ENCODE data around the gene DHRSX. TPM values are rescaled to one million over a fixed set of nuclear protein-coding genes. Genes with fewer than 3 reads are reported as not detected.
"Not testable (repeated sequence)": the region's sequence is repeated elsewhere in the genome, so short reads cannot be mapped to it uniquely, and the experiment has no call there.

The DHRSX gene
- total RNA-seq, 3 donors from 2014 or later = 24.3 to 39.0 (median 29.2) TPM

DNA sequence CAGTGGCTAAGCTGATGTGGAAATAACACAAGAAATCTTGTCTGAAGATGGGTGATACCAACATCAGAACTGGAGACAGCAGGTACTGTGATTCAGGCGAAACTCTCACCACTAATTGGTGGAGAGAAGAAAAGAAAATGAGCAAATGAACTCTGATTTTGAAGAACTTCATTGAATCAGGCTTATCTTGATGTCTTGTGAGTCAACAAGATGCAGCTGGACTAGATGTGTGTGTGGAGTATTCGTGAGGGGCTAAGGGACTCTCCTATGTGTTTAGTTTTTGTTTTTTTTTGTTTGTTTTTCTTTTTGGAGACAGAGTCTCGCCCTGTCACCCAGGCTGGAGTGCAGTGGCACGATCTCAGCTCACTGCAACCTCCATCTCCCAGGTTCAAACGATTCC, 131.6 kb downstream of the DHRSX start:
- no peak for DNase-seq (ENCODE audit: low spot score in 2 of 2)
- H3K9me3 ChIP-seq = no peaks in the 10 kb centered on the region
- H3K4me3 ChIP-seq = no peak overlapping the region
- no peaks in the 10 kb centered on the region for H3K36me3 ChIP-seq
- H3K27ac ChIP-seq = no peak overlapping the region
- no peak for TF ChIP-seq POLR2A (IDR thresholded peaks at IDR 0.05)
- TF ChIP-seq, protein P1, sequence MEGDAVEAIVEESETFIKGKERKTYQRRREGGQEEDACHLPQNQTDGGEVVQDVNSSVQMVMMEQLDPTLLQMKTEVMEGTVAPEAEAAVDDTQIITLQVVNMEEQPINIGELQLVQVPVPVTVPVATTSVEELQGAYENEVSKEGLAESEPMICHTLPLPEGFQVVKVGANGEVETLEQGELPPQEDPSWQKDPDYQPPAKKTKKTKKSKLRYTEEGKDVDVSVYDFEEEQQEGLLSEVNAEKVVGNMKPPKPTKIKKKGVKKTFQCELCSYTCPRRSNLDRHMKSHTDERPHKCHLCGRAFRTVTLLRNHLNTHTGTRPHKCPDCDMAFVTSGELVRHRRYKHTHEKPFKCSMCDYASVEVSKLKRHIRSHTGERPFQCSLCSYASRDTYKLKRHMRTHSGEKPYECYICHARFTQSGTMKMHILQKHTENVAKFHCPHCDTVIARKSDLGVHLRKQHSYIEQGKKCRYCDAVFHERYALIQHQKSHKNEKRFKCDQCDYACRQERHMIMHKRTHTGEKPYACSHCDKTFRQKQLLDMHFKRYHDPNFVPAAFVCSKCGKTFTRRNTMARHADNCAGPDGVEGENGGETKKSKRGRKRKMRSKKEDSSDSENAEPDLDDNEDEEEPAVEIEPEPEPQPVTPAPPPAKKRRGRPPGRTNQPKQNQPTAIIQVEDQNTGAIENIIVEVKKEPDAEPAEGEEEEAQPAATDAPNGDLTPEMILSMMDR (IDR thresholded peaks at IDR 0.05) = no peak
- intact Hi-C loops (cut with DNase I; ENCODE audit: low total_unique reads) = no loop called here
- H3K27me3 ChIP-seq = no peaks in the 10 kb centered on the region
- no peaks in the 10 kb centered on the region for H3K4me1 ChIP-seq

DNA sequence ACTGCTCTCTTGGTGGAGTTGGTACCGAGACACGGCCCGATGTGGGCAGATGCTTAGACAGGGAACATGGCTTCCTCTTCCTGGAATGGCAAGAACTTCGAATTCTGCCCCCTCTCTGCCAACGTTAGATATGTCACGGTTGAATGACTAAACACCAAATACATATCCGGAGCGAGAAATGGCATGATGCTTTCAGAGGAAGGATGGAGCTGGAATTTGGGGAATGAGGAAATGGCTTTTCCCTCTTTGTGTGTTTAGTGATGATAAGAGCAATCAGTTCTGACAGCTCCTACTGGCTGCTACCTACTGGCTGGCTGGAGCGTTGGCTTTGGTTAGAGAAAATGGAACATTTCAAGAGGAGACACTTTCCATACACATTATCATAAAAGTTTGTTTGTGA, 140.0 kb downstream of the DHRSX start:
- Histone ChIP-seq H3K27me3 (no peaks in the 10 kb centered on the region), H3K4me3 (no peak overlapping the region), H3K36me3 (no peaks in the 10 kb centered on the region), H3K9me3 (peaks cover 0 to 3% of the 10 kb centered on the region in 2 donors), H3K4me1 (no peaks in the 10 kb centered on the region), H3K27ac (no peak overlapping the region)
- no peak for TF ChIP-seq POLR2AphosphoS5 (IDR thresholded peaks at IDR 0.05)
- intact Hi-C loops (cut with DNase I; ENCODE audit: low total_unique reads) = no loop called here
- no peak for DNase-seq (ENCODE audit: low spot score in 2 of 2)

DNA sequence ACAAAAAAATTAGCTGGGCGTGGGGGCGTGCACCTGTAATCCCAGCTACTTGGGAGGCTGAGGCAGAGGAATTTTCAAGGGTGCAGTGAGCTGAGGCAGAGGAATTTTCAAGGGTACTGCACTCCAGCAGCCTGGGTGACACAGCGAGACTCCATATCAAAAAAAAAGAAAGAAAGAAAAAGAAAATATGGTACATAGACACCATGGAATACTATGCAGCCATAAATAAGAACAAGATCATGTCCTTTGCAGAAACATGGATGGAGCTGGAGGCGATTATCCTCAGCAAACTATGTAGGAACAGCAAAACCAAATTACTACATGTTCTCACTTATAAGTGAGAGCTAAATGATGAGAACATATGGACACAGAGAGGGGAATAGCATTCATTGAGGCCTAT, 141.3 kb downstream of the DHRSX start:
- H3K9me3 ChIP-seq; intact Hi-C loops (cut with DNase I; ENCODE audit: low total_unique reads); H3K4me1 ChIP-seq; H3K27me3 ChIP-seq; DNase-seq (ENCODE audit: low spot score in 2 of 2); H3K4me3 ChIP-seq; H3K27ac ChIP-seq; H3K36me3 ChIP-seq: not testable (repeated sequence)

DNA sequence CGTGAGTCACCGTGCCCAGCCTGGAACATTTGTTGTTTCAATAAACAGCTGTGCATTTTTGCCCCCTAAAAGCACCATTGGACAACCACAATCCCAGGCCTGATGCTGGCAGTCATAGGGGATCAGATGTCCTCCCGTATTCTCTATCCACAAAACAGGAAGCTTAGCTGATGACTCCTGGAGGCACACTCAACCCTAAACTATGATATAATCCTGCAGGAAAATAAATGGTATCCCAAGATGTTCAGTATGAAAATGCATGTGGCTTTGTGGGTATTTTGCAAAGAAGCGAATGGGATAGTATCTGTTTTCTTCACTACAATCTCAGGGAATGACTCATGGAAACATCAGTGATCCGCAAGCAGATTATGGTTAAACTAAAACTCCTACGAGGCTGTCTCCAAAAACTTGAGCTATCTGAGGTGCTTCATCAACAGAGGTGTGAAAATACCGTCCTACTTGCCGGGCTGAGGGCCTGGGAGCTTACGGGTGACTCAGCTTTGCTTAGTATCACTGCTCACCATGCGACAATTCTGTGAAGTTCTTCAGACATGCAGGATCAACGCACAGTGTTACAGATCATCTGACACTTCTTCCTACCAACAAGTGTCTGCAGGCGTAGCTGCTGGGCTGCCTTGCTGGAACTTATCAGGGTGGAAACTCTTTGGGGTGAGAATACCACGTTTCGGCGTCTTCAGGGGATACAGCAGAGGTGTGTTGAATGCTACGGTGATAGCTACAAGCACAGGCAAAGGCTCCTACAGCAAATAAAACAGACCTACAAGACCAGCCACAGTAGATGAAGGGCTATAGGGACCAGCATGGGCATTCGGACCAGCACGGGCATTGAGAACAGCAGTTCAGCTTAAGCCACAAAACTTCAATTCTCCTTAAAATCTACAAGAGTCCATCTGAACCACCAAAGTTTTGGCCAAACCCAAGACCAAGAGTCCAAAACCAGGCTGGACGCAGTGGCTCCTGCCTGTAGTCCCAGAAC, 148.5 kb downstream of the DHRSX start:
- DNase-seq (ENCODE audit: low spot score in 2 of 2) = no peak
- Histone ChIP-seq H3K27ac (no peak overlapping the region), H3K27me3 (no peaks in the 10 kb centered on the region), H3K4me1 (no peaks in the 10 kb centered on the region), H3K4me3 (no peak overlapping the region), H3K36me3 (no peaks in the 10 kb centered on the region), H3K9me3 (no peaks in the 10 kb centered on the region)
- intact Hi-C loops (cut with DNase I; ENCODE audit: low total_unique reads) = no loop called here
- TF ChIP-seq, protein P1 (IDR thresholded peaks at IDR 0.05) = no peak
- TF ChIP-seq POLR2AphosphoS5 (IDR thresholded peaks at IDR 0.05) (no peak), POLR2A (IDR thresholded peaks at IDR 0.05) (no peak)

DNA sequence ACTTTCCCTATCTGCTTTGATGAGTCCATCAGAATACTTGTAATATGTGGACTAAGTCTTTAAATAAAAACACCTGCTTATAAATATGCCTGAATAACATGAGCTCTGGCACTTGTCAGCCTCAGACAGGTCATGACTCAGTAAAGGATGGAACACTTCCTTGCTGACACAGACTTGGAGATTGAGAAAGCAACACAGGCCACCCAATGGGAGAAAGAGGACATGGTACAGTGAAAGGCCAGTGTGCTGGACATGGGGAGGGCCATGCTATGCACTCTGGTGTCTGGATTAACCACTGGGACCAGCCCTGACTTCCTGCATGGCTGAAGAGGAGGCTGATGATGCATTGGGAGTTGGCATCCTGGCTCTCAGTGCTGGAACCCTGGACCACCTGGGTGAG, 149.5 kb downstream of the DHRSX start:
- no peaks in the 10 kb centered on the region for H3K4me1 ChIP-seq
- no peak overlapping the region for H3K27ac ChIP-seq
- TF ChIP-seq, protein P1 (IDR thresholded peaks at IDR 0.05) = no peak
- TF ChIP-seq POLR2A (IDR thresholded peaks at IDR 0.05) = no peak
- no peak for TF ChIP-seq POLR2AphosphoS5 (IDR thresholded peaks at IDR 0.05)
- no peaks in the 10 kb centered on the region for H3K9me3 ChIP-seq
- intact Hi-C loops (cut with DNase I; ENCODE audit: low total_unique reads) = no loop called here
- H3K27me3 ChIP-seq = no peaks in the 10 kb centered on the region
- H3K4me3 ChIP-seq = no peak overlapping the region
- DNase-seq (ENCODE audit: low spot score in 2 of 2) = no peak
- H3K36me3 ChIP-seq = no peaks in the 10 kb centered on the region

DNA sequence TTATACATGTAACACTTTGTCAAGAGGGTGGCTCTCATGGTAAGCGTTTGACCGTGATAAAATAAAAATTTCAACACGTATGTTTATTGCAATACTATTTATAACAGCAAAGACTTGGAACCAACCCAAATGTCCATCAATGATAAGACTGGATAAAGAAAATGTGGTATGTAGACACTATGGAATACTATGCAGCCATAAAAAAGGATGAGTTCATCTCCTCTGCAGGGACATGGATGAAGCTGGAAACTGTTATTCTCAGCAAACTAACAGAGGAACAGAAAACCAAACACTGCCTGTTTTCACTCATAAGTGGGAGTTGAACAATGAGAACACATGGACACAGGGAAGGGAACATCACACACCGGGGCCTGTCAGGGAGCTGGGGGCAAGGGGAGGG, 150.1 kb downstream of the DHRSX start:
- H3K4me1 ChIP-seq; DNase-seq (ENCODE audit: low spot score in 2 of 2); intact Hi-C loops (cut with DNase I; ENCODE audit: low total_unique reads): not testable (repeated sequence)

DNA sequence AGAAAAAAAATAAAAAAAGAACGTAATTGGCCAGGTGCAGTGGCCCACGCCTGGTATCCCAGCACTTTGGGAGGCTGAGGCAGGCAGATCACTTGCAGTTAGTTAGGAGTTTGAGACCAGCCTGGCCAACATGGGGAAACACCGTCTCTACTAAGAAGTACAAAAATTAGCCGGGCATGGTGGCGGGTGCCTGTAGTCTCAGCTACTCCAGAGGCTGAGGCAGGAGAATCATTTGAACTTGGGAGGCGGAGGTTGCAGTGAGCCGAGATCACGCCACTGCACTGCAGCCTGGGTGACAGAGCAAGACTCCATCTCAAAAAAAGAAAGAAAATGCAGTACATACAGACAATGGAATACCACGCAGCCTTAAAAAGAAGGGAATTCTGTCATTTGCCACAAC, 150.7 kb downstream of the DHRSX start:
- H3K4me3 ChIP-seq; H3K36me3 ChIP-seq; H3K27me3 ChIP-seq; H3K27ac ChIP-seq; H3K4me1 ChIP-seq; intact Hi-C loops (cut with DNase I; ENCODE audit: low total_unique reads); H3K9me3 ChIP-seq; DNase-seq (ENCODE audit: low spot score in 2 of 2): not testable (repeated sequence)

More for the DNA sequence above, 150.1 kb downstream of the DHRSX start:
- H3K27ac ChIP-seq, H3K36me3 ChIP-seq, H3K4me3 ChIP-seq, H3K9me3 ChIP-seq, H3K27me3 ChIP-seq: not testable (repeated sequence)

Measured in breast epithelium (tissue), 4 donors.